Type B pancreatic cell (in vitro differentiated cells): Measurements from ENCODE around the gene JSRP1. TPM values are rescaled to one million over a fixed set of nuclear protein-coding genes. Genes with fewer than 3 reads are reported as not detected.

Experiments
- DNase-seq: peaks from one replicate; pipeline ENCODE4 v3.0.0; 2021; ENCODE audit warnings: mixed read lengths; ENCODE audit not compliant: unreplicated experiment; ENCODE audit errors: extremely low spot score
- H3K27ac Mint-ChIP-seq: 2 replicates; pipeline ENCODE4 v1.8.0; 2021; ENCODE audit warnings: mild to moderate bottlenecking, mixed read lengths
- H3K27me3 Mint-ChIP-seq: 2 replicates; pipeline ENCODE4 v1.8.0; 2021; ENCODE audit warnings: mixed read lengths
- H3K36me3 Mint-ChIP-seq: 2 replicates; pipeline ENCODE4 v1.8.0; 2021; ENCODE audit warnings: mixed read lengths
- H3K4me1 Mint-ChIP-seq: one replicate; pipeline ENCODE4 v1.8.0; 2021; ENCODE audit warnings: mixed read lengths; ENCODE audit not compliant: unreplicated experiment
- H3K4me3 Mint-ChIP-seq: 2 replicates; pipeline ENCODE4 v1.8.0; 2021; ENCODE audit warnings: mild to moderate bottlenecking, mixed read lengths
- H3K9me3 Mint-ChIP-seq: 2 replicates; pipeline ENCODE4 v1.8.0; 2021; ENCODE audit warnings: mixed read lengths
- total RNA-seq: library from RNA; stranded (reverse); gene quantifications from 2 replicates; pipeline ENCODE4 v1.2.1, GENCODE V29; 2021; ENCODE audit warnings: low replicate concordance
- TF ChIP-seq, protein P1 (sequence below): fragments of 200-600 bp; sonication (generic); conservative IDR thresholded peaks from 2 replicates; pipeline ENCODE4 v1.5.0; 2021; ENCODE audit warnings: antibody characterized with exemption, mild to moderate bottlenecking

The JSRP1 gene
- total RNA-seq, 1 donor from 2014 or later, result 0.72 TPM

DNA sequence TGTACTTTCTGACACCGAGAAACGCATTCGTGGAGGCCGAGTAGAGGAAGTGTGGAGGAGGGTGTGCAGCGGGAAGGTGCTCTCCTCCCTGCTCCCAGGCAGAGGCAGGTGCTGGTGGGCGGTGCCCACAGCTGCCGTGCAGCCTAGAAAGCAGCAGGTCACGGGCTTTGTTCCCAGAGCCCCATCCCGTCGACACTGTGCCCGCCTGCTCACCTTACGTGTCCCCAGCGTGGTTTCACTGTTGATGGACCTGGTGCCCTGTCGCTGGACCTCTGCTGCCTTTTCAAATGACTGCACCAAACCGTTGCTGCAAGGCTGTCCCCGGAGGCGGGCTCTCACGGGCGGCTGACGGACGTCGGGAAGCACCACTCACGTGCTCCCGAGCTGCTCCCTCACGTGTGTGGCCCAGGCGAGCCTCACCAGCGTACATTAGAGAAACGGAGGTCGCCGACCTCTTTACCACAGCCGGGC, 40.9 kb downstream of the JSRP1 start:
- H3K4me1 Mint-ChIP-seq, result no peaks in the 10 kb centered on the region
- H3K9me3 Mint-ChIP-seq, result no peaks in the 10 kb centered on the region
- no peak overlapping the region for H3K27ac Mint-ChIP-seq
- TF ChIP-seq, protein P1, sequence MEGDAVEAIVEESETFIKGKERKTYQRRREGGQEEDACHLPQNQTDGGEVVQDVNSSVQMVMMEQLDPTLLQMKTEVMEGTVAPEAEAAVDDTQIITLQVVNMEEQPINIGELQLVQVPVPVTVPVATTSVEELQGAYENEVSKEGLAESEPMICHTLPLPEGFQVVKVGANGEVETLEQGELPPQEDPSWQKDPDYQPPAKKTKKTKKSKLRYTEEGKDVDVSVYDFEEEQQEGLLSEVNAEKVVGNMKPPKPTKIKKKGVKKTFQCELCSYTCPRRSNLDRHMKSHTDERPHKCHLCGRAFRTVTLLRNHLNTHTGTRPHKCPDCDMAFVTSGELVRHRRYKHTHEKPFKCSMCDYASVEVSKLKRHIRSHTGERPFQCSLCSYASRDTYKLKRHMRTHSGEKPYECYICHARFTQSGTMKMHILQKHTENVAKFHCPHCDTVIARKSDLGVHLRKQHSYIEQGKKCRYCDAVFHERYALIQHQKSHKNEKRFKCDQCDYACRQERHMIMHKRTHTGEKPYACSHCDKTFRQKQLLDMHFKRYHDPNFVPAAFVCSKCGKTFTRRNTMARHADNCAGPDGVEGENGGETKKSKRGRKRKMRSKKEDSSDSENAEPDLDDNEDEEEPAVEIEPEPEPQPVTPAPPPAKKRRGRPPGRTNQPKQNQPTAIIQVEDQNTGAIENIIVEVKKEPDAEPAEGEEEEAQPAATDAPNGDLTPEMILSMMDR, result no peak
- H3K4me3 Mint-ChIP-seq, result no peak overlapping the region
- no peaks in the 10 kb centered on the region for H3K27me3 Mint-ChIP-seq
- peaks cover 10% of the 10 kb centered on the region for H3K36me3 Mint-ChIP-seq
- no peak for DNase-seq

DNA sequence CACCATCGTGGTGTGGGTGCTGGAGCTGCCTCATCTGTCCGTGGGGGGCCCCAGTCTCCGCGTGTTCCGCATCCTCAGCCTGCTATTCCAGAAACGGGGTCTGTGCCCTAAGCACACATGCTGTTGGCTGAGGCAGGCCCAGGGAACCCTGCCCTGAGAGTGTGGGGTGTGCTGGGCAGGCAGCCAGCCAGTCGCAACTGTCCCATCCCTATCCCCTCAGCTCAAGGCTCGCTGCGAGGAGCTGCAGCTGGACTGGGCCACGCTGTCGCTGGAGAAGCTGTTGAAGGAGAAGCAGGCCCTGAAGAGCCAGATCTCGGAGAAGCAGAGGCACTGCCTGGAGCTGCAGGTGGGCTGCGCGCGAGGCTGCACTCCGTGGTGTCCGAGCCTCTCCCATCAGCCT, 42.0 kb downstream of the JSRP1 start:
- Mint-ChIP-seq H3K4me1 (no peaks in the 10 kb centered on the region), H3K27ac (no peak overlapping the region), H3K36me3 (peaks cover 10% of the 10 kb centered on the region), H3K9me3 (no peaks in the 10 kb centered on the region), H3K4me3 (no peak overlapping the region), H3K27me3 (no peaks in the 10 kb centered on the region)
- DNase-seq, result no peak
- TF ChIP-seq, protein P1, result no peak

DNA sequence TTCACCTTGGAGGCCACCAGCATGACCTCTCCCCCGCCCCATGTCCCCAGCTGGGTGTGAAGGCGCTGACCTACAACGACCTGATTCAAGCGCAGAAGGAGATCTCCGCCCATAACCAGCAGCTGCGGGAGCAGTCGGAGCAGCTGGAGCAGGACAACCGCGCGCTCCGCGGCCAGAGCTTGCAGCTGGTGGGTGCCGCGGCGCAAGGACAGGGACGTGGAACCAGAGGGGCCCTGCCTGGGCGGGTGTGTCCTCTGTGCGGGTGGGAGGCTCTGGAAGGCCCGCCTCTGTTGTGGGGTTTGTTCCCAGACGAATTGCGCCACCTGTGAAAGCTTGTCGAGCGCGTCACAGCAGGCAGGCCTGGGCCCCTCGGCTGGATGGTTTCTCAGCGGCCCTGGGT, 42.4 kb downstream of the JSRP1 start:
- no peaks in the 10 kb centered on the region for H3K9me3 Mint-ChIP-seq
- DNase-seq, result no peak
- no peaks in the 10 kb centered on the region for H3K27me3 Mint-ChIP-seq
- H3K4me3 Mint-ChIP-seq, result no peak overlapping the region
- no peaks in the 10 kb centered on the region for H3K4me1 Mint-ChIP-seq
- peaks cover 10% of the 10 kb centered on the region for H3K36me3 Mint-ChIP-seq
- TF ChIP-seq, protein P1, result no peak
- H3K27ac Mint-ChIP-seq, result peak overlapping the region; percentile 88

DNA sequence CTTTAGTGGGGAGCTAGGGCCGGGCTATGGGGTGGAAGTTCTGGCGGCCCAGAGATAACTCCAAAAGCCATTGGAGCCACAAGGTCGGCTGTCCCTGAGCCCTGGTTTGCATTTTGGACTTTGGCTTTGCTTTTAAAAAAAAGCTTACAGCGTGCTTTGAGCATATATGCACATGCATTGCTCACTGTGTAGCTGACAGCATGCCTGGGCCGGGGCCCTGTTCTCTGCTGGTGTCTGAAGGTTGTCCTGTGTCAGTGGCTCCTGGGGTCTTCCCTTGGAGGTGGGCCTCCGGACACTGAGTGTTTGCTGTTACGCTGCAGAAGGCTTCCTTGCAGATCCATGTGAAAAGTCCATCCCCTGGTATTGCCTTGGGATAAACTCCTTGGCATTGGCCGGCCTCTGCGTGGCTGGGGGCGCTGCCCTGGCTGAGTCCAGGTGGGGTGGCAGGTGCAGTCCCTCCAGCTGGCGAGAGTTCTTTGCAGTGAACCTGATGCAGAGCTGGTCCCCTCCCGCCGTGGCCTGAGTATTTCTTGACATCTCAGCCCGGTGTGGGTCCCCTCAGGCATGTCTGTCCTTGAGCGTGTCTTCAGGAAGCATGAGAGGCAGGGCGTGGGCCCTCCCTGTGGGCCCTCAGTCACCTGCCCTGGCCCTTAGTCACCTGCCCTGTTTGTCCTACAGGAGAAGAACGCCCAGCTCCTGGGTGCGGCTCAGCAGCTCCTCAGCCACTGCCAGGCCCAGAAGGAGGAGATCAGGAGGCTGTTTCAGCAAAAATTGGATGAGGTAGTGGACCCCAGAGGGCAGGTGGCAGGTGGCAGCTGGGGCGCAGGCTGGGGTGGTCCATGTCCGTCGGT, 43.1 kb downstream of the JSRP1 start:
- H3K9me3 Mint-ChIP-seq, result no peaks in the 10 kb centered on the region
- peaks cover 10% of the 10 kb centered on the region for H3K36me3 Mint-ChIP-seq
- H3K27me3 Mint-ChIP-seq, result no peaks in the 10 kb centered on the region
- DNase-seq, result no peak
- H3K4me1 Mint-ChIP-seq, result no peaks in the 10 kb centered on the region
- peak overlapping the region; percentile 88 for H3K27ac Mint-ChIP-seq
- TF ChIP-seq, protein P1, result no peak
- peak overlapping the region; percentile 62 for H3K4me3 Mint-ChIP-seq

DNA sequence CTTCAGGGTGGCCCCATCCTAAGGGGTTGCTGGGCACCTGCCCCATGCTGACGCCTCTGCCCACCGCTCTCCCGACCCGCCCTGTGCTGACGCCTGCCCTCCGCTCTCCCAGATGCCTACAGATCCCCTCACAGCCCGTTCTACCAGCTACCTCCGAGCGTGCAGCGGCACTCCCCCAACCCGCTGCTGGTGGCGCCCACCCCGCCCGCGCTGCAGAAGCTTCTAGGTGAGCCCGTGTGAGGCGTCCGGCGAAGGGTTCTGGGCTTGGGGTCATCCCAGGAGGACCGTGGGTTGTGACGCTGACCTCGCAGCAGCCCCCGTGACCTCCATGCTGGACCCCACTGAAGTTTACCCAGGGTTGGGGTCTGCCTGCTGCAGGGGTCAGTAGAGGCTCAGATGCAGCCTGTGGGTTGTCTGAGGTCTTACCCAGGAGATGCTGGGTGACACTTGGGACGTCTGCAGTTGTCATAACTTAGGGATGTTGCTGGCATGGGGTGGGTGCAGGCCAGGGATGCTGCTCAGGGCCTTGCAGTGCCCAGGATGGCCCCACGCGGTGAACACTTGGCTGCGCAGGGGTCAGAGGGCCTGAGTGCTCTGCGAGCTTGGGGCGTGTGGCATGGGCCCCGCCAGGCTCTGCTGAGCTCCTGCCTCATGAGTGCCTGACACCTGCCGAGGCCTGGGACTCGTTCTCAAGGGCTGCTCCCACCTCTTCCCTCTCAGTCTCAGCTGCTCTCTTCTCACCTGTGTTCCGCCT, 45.1 kb downstream of the JSRP1 start:
- TF ChIP-seq, protein P1, result no peak
- no peaks in the 10 kb centered on the region for H3K4me1 Mint-ChIP-seq
- peaks cover 4% of the 10 kb centered on the region for H3K36me3 Mint-ChIP-seq
- H3K9me3 Mint-ChIP-seq, result no peaks in the 10 kb centered on the region
- no peak for DNase-seq
- H3K4me3 Mint-ChIP-seq, result no peak overlapping the region
- H3K27ac Mint-ChIP-seq, result no peak overlapping the region
- no peaks in the 10 kb centered on the region for H3K27me3 Mint-ChIP-seq
